Neural crest cell (in vitro differentiated cells): ENCODE measurements around the gene SLC22A1. TPM values are rescaled to one million over a fixed set of nuclear protein-coding genes. Genes with fewer than 3 reads are reported as not detected.

Experiments used
- DNase-seq: peaks from one replicate; pipeline ENCODE4 v3.0.0; 2021; ENCODE audit warnings: low read depth, mixed read lengths, low spot score
- H3K27ac Mint-ChIP-seq: one replicate; pipeline ENCODE4 v1.8.0; 2021; ENCODE audit warnings: mild to moderate bottlenecking, mixed read lengths; ENCODE audit not compliant: unreplicated experiment
- H3K27me3 Mint-ChIP-seq: 2 replicates; pipeline ENCODE4 v1.8.0; 2021; ENCODE audit warnings: low read depth, mild to moderate bottlenecking, mixed read lengths
- H3K36me3 Mint-ChIP-seq: 2 replicates; pipeline ENCODE4 v1.8.0; 2021; ENCODE audit warnings: low read depth, mild to moderate bottlenecking, mixed read lengths
- H3K4me1 Mint-ChIP-seq: 2 replicates; pipeline ENCODE4 v1.8.0; 2021; ENCODE audit warnings: mixed read lengths
- H3K4me3 Mint-ChIP-seq: one replicate; pipeline ENCODE4 v1.8.0; 2021; ENCODE audit warnings: mild to moderate bottlenecking, mixed read lengths
- H3K9me3 Mint-ChIP-seq: 2 replicates; pipeline ENCODE4 v1.8.0; 2021; ENCODE audit warnings: mixed read lengths
- total RNA-seq: library from RNA; stranded (reverse); gene quantifications from 2 replicates; pipeline ENCODE4 v1.2.1, GENCODE V29; 2021
- TF ChIP-seq, protein P1 (sequence below): fragments of 200-600 bp; sonication (generic); conservative IDR thresholded peaks from 2 replicates; pipeline ENCODE4 v1.5.0; 2021; ENCODE audit warnings: antibody characterized with exemption, mild to moderate bottlenecking

SLC22A1 gene
- total RNA-seq, 1 donor from 2014 or later = 2.1 TPM

- Mint-ChIP-seq H3K4me1 (no peaks in the 10 kb centered on the region), H3K36me3 (peaks cover 37% of the 10 kb centered on the region), H3K27me3 (no peaks in the 10 kb centered on the region), H3K4me3 (no peak overlapping the region), H3K27ac (no peak overlapping the region), H3K9me3 (no peaks in the 10 kb centered on the region)
- TF ChIP-seq, protein P1, sequence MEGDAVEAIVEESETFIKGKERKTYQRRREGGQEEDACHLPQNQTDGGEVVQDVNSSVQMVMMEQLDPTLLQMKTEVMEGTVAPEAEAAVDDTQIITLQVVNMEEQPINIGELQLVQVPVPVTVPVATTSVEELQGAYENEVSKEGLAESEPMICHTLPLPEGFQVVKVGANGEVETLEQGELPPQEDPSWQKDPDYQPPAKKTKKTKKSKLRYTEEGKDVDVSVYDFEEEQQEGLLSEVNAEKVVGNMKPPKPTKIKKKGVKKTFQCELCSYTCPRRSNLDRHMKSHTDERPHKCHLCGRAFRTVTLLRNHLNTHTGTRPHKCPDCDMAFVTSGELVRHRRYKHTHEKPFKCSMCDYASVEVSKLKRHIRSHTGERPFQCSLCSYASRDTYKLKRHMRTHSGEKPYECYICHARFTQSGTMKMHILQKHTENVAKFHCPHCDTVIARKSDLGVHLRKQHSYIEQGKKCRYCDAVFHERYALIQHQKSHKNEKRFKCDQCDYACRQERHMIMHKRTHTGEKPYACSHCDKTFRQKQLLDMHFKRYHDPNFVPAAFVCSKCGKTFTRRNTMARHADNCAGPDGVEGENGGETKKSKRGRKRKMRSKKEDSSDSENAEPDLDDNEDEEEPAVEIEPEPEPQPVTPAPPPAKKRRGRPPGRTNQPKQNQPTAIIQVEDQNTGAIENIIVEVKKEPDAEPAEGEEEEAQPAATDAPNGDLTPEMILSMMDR = no peak
- DNase-seq = no peak
These were observed 42.5 kb upstream of the SLC22A1 start for GRCh38 chr6:160078883-160079685.

- H3K27ac Mint-ChIP-seq = no peak overlapping the region
- no peaks in the 10 kb centered on the region for H3K27me3 Mint-ChIP-seq
- no peaks in the 10 kb centered on the region for H3K9me3 Mint-ChIP-seq
- no peak overlapping the region for H3K4me3 Mint-ChIP-seq
- peaks cover 37% of the 10 kb centered on the region for H3K36me3 Mint-ChIP-seq
- no peaks in the 10 kb centered on the region for H3K4me1 Mint-ChIP-seq
- no peak for DNase-seq
- TF ChIP-seq, protein P1 = no peak
These were observed 42.0 kb upstream of the SLC22A1 start for GRCh38 chr6:160079686-160080043.

GRCh38 chr6:160080097-160080496 is 41.5 kb upstream of the SLC22A1 start:
- no peaks in the 10 kb centered on the region for H3K4me1 Mint-ChIP-seq
- TF ChIP-seq, protein P1 = no peak
- no peak overlapping the region for H3K4me3 Mint-ChIP-seq
- H3K9me3 Mint-ChIP-seq = no peaks in the 10 kb centered on the region
- DNase-seq = no peak
- peaks cover 35% of the 10 kb centered on the region for H3K36me3 Mint-ChIP-seq
- H3K27me3 Mint-ChIP-seq = no peaks in the 10 kb centered on the region
- no peak overlapping the region for H3K27ac Mint-ChIP-seq

DNA sequence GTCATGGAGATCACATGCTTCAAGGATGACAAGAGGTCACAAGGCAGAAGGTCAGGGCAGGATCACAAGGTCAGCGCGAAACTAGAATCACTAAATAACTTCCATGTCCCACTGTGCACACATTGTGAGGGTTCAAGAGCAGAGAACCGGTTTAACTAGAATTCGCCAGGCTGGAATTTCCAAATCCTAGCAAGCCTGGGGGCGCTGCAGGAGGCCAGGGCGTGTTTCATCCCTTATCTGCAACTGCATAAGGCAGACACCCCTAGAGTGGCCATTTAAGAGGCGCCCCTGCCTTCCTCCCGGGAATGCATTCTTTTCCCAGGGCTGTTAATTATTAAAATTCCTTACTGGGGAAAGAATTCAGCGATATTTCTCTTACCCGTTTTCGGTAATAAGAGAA is 40.2 kb upstream of the SLC22A1 start:
- Mint-ChIP-seq H3K27ac (no peak overlapping the region), H3K9me3 (no peaks in the 10 kb centered on the region), H3K36me3 (peaks cover 41% of the 10 kb centered on the region), H3K27me3 (no peaks in the 10 kb centered on the region), H3K4me3 (no peak overlapping the region), H3K4me1 (no peaks in the 10 kb centered on the region)
- DNase-seq = no peak
- TF ChIP-seq, protein P1 = no peak

DNA sequence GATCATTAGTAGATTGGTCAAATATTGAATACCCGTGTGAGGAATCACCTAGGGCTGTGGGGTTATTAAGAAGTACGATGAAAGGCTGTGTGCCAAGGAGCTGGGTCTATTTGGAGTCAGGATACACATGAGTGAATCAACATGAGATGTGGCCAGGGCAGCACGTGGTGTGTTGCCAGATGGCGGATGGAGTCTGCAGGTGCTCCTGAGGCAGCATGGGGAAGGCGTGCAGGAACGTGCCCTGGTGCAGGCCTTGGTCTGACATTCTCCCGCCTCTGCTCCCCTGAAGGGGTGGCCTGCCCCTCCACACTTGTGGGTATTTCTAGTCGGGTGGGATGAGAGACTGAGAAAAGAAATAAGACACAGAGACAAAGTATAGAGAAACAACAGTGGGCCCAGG is 39.0 kb upstream of the SLC22A1 start:
- no peaks in the 10 kb centered on the region for H3K27me3 Mint-ChIP-seq
- no peaks in the 10 kb centered on the region for H3K4me1 Mint-ChIP-seq
- no peaks in the 10 kb centered on the region for H3K9me3 Mint-ChIP-seq
- H3K4me3 Mint-ChIP-seq = no peak overlapping the region
- no peak overlapping the region for H3K27ac Mint-ChIP-seq
- TF ChIP-seq, protein P1 = no peak
- no peak for DNase-seq
- H3K36me3 Mint-ChIP-seq = peaks cover 37% of the 10 kb centered on the region
